CMK (cell line): ENCODE results near the gene MRLN.
A peak's percentile ranks its signal among the peaks of the same experiment; 100 is the strongest.
"Not testable (repeated sequence)": the region's sequence is repeated elsewhere in the genome, so short reads cannot be mapped to it uniquely, and the experiment has no call there.

ENCODE experiments used
- DNase-seq: peaks from one replicate; pipeline ENCODE4 v3.0.0-alpha.2; 2010; ENCODE audit warnings: low read depth

The MRLN gene

GRCh38 chr10:59745163-59745650 lies 8.0 kb downstream of the MRLN start:
- no peak for DNase-seq

DNA sequence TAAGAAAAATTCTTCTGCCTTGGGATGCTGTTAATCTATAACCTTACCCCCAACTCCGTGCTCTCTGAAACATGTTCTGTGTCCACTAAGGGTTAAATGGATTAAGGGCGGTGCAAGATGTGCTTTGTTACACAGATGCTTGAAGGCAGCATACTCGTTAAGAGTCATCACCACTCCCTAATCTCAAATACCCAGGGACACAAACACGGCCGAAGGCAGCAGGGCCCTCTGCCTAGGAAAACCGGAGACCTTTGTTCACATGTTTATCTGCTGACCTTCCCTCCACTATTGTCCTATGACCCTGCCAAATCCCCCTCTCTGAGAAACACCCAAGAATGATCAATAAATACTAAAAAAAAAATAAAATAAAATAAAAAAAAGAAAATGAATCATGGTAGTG lies 8.5 kb downstream of the MRLN start:
- DNase-seq: not testable (repeated sequence)

DNA sequence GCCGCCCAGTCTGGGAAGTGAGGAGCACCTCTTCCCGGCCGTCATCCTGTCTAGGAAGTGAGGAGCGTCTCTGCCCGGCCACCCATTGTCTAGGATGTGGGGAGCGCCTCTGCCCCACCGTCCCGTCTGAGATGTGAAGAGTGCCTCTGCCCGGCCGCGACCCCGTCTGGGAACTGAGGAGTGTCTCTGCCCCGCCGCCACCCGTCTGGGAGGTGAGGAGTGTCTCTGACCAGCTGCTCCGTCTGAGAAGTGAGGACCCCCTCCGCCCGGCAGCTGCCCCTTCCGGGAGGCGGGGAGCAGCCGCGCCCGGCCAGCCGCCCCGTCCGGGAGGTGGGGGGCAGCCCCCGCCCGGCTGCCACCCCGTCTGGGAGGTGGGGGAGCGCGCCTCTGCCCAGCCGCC lies 9.1 kb downstream of the MRLN start:
- DNase-seq: not testable (repeated sequence)

DNA sequence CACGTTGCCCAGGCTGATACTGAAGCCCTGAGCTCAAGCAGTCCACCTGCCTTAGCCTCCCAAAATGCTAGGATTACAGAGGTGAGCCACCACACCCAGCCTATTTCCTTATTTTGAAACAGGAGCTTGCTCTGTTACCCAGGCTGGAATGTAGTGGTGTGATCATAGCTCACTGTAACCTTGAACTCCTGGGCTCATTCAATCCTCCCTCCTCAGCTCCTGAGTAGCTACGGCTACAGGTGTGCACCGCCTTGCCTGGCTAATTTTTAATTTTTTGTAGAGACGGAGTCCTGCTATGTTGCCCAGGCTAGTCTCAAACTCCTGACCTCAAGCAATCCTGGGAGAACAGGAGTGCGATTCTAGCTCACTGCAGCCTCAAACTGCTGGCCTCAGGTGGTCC lies 11.7 kb downstream of the MRLN start:
- DNase-seq: no peak

- DNase-seq: no peak
Observed at GRCh38 chr10:59741048-59741447, 12.2 kb downstream of the MRLN start.

GRCh38 chr10:59736749-59737148 lies 16.5 kb downstream of the MRLN start:
- no peak for DNase-seq

GRCh38 chr10:59735296-59735695 lies 18.0 kb downstream of the MRLN start:
- no peak for DNase-seq

- no peak for DNase-seq
Observed at GRCh38 chr10:59734014-59734462, 19.2 kb downstream of the MRLN start.

- not testable (repeated sequence) for DNase-seq
Observed at GRCh38 chr10:59733321-59734013, 19.8 kb downstream of the MRLN start.

GRCh38 chr10:59732849-59733248 lies 20.4 kb downstream of the MRLN start:
- not testable (repeated sequence) for DNase-seq

DNA sequence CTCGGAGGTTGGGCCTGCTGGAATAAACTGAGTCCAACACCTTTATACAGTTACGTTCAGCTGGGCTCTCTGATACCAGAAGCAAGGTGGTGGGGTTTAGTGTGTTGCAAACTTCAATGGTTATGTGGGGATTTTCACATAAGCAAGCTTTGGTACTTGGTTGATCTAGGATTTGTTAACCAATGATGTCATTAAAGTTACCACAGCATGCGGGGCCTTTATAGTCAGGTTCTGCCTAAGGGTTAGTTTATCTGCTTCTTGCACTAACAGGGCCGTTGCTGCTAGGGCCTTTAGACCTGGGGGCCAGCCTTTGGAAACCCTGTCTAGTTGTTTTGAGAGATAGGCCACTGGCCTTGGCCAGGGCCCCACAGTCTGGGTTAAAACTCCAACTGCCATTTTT lies 24.1 kb downstream of the MRLN start:
- not testable (repeated sequence) for DNase-seq

- no peak for DNase-seq
Observed at GRCh38 chr10:59724098-59724938, 28.9 kb downstream of the MRLN start.

DNA sequence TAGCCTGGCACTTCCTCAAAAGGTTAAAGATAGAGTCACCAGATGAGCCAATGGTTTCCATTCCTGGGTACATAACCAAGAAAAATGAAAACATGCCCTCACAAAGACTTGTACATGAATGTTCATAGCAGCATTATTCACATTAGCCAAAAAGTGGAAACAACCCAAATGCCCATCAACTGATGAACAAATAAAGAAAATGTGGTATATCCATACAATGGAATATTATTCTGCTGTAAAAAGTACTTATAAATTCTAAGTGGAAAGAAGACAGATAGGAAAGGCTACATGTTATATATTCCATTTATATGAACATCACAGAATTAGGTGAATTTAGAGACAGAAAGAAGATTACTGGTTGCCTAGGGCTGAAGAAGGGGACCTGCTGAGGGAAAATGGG lies 32.9 kb downstream of the MRLN start:
- no peak for DNase-seq

- no peak for DNase-seq
Observed at GRCh38 chr10:59719374-59719773, 33.9 kb downstream of the MRLN start.

GRCh38 chr10:59718257-59718656 lies 35.0 kb downstream of the MRLN start:
- no peak for DNase-seq

GRCh38 chr10:59713196-59713821 lies 39.9 kb downstream of the MRLN start:
- DNase-seq: peak; percentile 17

DNA sequence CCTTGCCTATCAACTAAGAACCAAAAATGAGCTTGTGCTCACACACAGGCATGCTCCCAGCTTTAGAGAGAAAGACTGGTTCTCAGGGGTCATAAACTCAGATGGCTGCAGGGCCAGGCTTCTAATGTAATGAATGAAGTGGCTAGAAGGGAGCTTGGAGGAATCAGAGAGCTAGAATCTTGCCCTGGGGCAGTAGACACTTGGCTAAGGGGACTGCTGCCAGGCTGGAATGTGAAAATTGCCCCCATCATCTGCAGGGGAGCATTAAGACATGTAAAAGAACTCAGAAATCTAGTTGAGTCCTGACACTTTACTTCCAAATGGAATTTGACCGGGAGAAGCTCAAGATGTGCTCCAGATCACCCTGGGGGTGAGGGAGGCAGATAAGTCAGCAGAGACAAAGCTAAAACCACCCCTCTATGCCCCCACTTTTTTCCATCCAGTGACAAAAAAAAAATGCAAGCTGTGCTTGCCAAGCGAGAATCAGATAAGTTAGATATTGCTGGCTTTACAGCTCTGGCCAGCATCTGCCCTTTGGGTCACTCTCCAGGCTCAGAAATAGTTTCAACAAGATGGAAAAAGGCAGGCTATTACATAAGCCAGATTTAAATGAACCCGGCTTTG lies 41.3 kb downstream of the MRLN start:
- DNase-seq: no peak

- peak; percentile 24 for DNase-seq
Observed at GRCh38 chr10:59709395-59710125, 43.7 kb downstream of the MRLN start, which contains the start of gene SLC16A9. Gene SLC16A9 (minus strand): TSS chr10:59709850. CDS start chr10:59684291, 25,559 bp downstream.

DNA sequence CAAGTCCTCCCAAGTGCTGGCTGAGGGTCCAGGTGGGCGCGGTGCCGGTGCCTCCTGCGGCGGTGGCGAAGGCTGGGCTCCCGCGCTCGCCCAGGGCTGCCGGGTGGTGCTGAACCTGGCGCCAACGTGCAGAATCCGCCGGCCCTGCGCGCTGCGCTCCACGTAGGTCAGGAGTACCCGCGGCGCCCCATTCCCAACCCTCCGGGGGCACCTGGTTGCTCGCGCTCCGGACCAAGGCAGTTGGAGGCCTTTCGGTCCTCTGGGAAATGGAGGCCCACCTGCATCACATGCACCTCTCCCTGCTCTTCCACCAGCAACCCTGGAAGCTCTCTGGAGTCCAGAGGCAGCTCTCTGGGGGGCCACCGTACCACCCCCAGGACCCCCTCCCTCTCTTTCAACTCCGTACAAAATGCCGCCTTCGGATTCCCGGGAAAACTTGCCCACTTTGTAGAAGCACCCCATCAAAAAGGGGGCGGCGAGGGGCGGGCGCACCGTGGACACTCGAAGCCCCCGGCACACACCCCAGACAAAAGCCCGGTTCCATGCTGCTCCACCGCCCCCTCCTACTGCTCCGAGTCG lies 44.4 kb downstream of the MRLN start:
- DNase-seq: no peak

GRCh38 chr10:59706851-59707797 lies 46.1 kb downstream of the MRLN start:
- DNase-seq: no peak
